Keratinocyte (primary cell): Measurements from ENCODE around the gene DNMT3A.

Experiments
- CTCF ChIP-seq, 3 experiments: IDR thresholded peaks in 1 of 3; conservative IDR thresholded peaks in 1 of 3; optimal IDR thresholded peaks in 1 of 3; 2 replicates in 2 of 3; 3 replicates in 1 of 3; pipeline versions ENCODE3 to v1.5.1; 2011; ENCODE audit warnings: low read length in 3 of 3, mild to moderate bottlenecking in 3 of 3, moderate library complexity in 2 of 3, control low read depth in 1 of 3, inconsistent platforms in 1 of 3; ENCODE audit not compliant: insufficient read depth in 2 of 3; ENCODE audit errors: extremely low read depth in 1 of 3
- EZH2 ChIP-seq: IDR thresholded peaks from one replicate; pipeline ENCODE4 v1.6.1; 2012; ENCODE audit warnings: inconsistent platforms, mild to moderate bottlenecking, low read length, moderate library complexity

GRCh38 chr2:25300001-25300400 is 41.7 kb downstream of the DNMT3A start:
- no peak for TF ChIP-seq CTCF (optimal IDR thresholded peaks at IDR 0.05 in 1 of 3, IDR thresholded peaks at IDR 0.05 in 1 of 3, conservative IDR thresholded peaks at IDR 0.05 in 1 of 3; ENCODE audit: extremely low read depth in 1 of 3, insufficient read depth in 2 of 3, low read length in 3 of 3)
- no peak for TF ChIP-seq EZH2
